HCT116 (cell line): ENCODE data around the gene PRKAG2. TPM values are rescaled to one million over a fixed set of nuclear protein-coding genes. Genes with fewer than 3 reads are reported as not detected.

Experiments
- ATAC-seq: fragments of 200-7000 bp; cut with Tn5 transposase; 2 replicates; pipeline ENCODE4 v1.9.1; 2020; ENCODE audit warnings: mild to moderate bottlenecking, moderate library complexity
- BruUV-seq: library from RNA; stranded (reverse); fragments of 400-500 nt; replicated peaks from 2 replicates; lab custom pipeline; 2021; lab: Mats Ljungman, UMichigan
- CTCF ChIA-PET: fragments of 300-600 bp; sonication (Branson Sonifier 250); formaldehyde crosslinking; loops from one replicate; lab custom pipeline; 2021; ENCODE audit warnings: antibody characterized with exemption; lab: Charles Lee
- POLR2A ChIA-PET: fragments of 300-600, 350-600 bp; sonication (Branson Sonifier 250); formaldehyde crosslinking; loops from one replicate; lab custom pipeline; 2021; ENCODE audit warnings: antibody characterized with exemption; lab: Charles Lee
- RAD21 ChIA-PET, 2 experiments: fragments of 300-600 bp; sonication (Branson Sonifier 250); formaldehyde crosslinking; loops; one replicate each; lab custom pipeline; 2023; ENCODE audit warnings: low total read pairs in 2 of 2; ENCODE audit not compliant: uncharacterized antibody in 2 of 2, unreplicated experiment in 2 of 2, low non-redundant PET in 1 of 2; lab: Charles Lee
- DNase-seq: peaks from one replicate; pipeline ENCODE4 v3.0.0-alpha.2; 2010; ENCODE audit warnings: low read depth, low spot score
- H2AFZ ChIP-seq: fragments of 200-600 bp; shearing (Covaris generic), sonication (generic); 2 replicates; pipeline ENCODE4 v1.6.1; 2017; ENCODE audit warnings: low read depth, mixed run types, mixed read lengths, antibody characterized with exemption, low read length; ENCODE audit not compliant: poor library complexity, severe bottlenecking
- H3K27ac ChIP-seq: 2 replicates; pipeline ENCODE4 v1.5.1; 2012; ENCODE audit warnings: low read depth, low read length
- H3K27me3 ChIP-seq: fragments of 200-600 bp; sonication (generic); 2 replicates; pipeline ENCODE4 v1.6.1; 2016; ENCODE audit warnings: mixed run types, low read length, mixed read lengths; ENCODE audit not compliant: insufficient read depth
- H3K36me3 ChIP-seq, 2 experiments: fragments of 200-500 bp in 1 of 2; fragments of 200-600 bp in 1 of 2; sonication (Bioruptor generic) in 1 of 2; sonication (generic) in 1 of 2; 2 replicates each; pipeline versions ENCODE4 v1.5.1 to v1.6.1; 2014 to 2016; ENCODE audit warnings: low read length in 2 of 2, inconsistent platforms in 1 of 2, mixed read lengths in 1 of 2, mixed run types in 1 of 2; ENCODE audit not compliant: insufficient read depth in 2 of 2, control insufficient read depth in 1 of 2
- H3K4me1 ChIP-seq, 2 experiments: fragments of 200-600 bp in 1 of 2; sonication (generic) in 1 of 2; 2 replicates each; pipeline versions ENCODE4 v1.5.1 to v1.6.1; 2012 to 2017; ENCODE audit warnings: low read length in 2 of 2, inconsistent platforms in 1 of 2, mild to moderate bottlenecking in 1 of 2, mixed read lengths in 1 of 2, mixed run types in 1 of 2, moderate library complexity in 1 of 2; ENCODE audit not compliant: insufficient read depth in 2 of 2, control insufficient read depth in 1 of 2
- H3K4me2 ChIP-seq: fragments of 200-600 bp; sonication (generic); 2 replicates; pipeline ENCODE4 v1.6.1; 2017; ENCODE audit warnings: mixed run types, low read length, mixed read lengths
- H3K4me3 ChIP-seq, 2 experiments: fragments of 200-600 bp in 1 of 2; sonication (generic) in 1 of 2; replicated peaks in 1 of 2; 2 replicates each; pipeline ENCODE4 v1.5.1; 2011 to 2016; ENCODE audit warnings: low read length in 2 of 2, control low read depth in 1 of 2, low read depth in 1 of 2, mild to moderate bottlenecking in 1 of 2, mixed read lengths in 1 of 2, mixed run types in 1 of 2
- H3K79me2 ChIP-seq: fragments of 200-600 bp; sonication (generic); 2 replicates; pipeline ENCODE4 v1.6.1; 2017; ENCODE audit warnings: mild to moderate bottlenecking, mixed run types, low read length, moderate library complexity, mixed read lengths; ENCODE audit not compliant: insufficient read depth
- H3K9ac ChIP-seq: fragments of 200-600 bp; sonication (generic); 2 replicates; pipeline ENCODE4 v1.6.1; 2016; ENCODE audit warnings: low read length, mixed read lengths
- H3K9me2 ChIP-seq: fragments of 200-600 bp; sonication (generic), shearing (Covaris generic); 2 replicates; pipeline ENCODE4 v1.6.1; 2017; ENCODE audit warnings: mixed run types, mild to moderate bottlenecking, moderate library complexity; ENCODE audit not compliant: insufficient read depth
- H3K9me3 ChIP-seq, 2 experiments: fragments of 200-500 bp in 1 of 2; fragments of 200-600 bp in 1 of 2; sonication (Bioruptor generic) in 1 of 2; sonication (generic) in 1 of 2; 2 replicates each; pipeline ENCODE4 v1.6.1; 2014 to 2017; ENCODE audit warnings: low read length in 2 of 2, mixed read lengths in 2 of 2, inconsistent platforms in 1 of 2, low read depth in 1 of 2, mild to moderate bottlenecking in 1 of 2, mixed run types in 1 of 2, moderate library complexity in 1 of 2; ENCODE audit not compliant: control insufficient read depth in 1 of 2, insufficient read depth in 1 of 2
- H4K20me1 ChIP-seq: fragments of 200-600 bp; sonication (generic), shearing (Covaris generic); 2 replicates; pipeline ENCODE4 v1.6.1; 2017; ENCODE audit warnings: mixed run types, mild to moderate bottlenecking, moderate library complexity; ENCODE audit not compliant: insufficient read depth
- ELF1 ChIP-seq: IDR thresholded peaks from 2 replicates; pipeline ENCODE4 v1.6.1; 2012; ENCODE audit warnings: low read depth, borderline replicate concordance
- EZH2 ChIP-seq: fragments of 200-600 bp; sonication (generic); IDR thresholded peaks from 2 replicates; pipeline ENCODE4 v1.6.1; 2017; ENCODE audit warnings: antibody characterized with exemption, mixed run types
- FOSL1 ChIP-seq: IDR thresholded peaks from 2 replicates; pipeline ENCODE4 v1.6.1; 2012; ENCODE audit warnings: low read depth
- POLR2A ChIP-seq: IDR thresholded peaks from 2 replicates; pipeline ENCODE4 v1.7.0; 2011; ENCODE audit warnings: borderline replicate concordance; ENCODE audit not compliant: insufficient read depth, insufficient read length; ENCODE audit errors: extremely low read depth
- POLR2AphosphoS5 ChIP-seq: IDR thresholded peaks from 2 replicates; pipeline ENCODE4 v1.6.1; 2011; ENCODE audit warnings: mild to moderate bottlenecking, low read depth, low read length, moderate library complexity
- RAD21 ChIP-seq: IDR thresholded peaks from 2 replicates; pipeline ENCODE4 v1.6.1; 2012; ENCODE audit warnings: low read depth, mild to moderate bottlenecking
- SP1 ChIP-seq: IDR thresholded peaks from 2 replicates; pipeline ENCODE4 v1.6.1; 2012; ENCODE audit warnings: low read depth
- TCF7L2 ChIP-seq: IDR thresholded peaks from 2 replicates; pipeline ENCODE4 v1.7.0; 2011; ENCODE audit warnings: borderline replicate concordance, inconsistent platforms; ENCODE audit not compliant: insufficient read depth, insufficient read length; ENCODE audit errors: extremely low read depth
- YY1 ChIP-seq: IDR thresholded peaks from 2 replicates; pipeline ENCODE4 v1.6.1; 2011; ENCODE audit warnings: low read length, low read depth, moderate library complexity, mild to moderate bottlenecking; ENCODE audit not compliant: insufficient replicate concordance; ENCODE audit errors: extremely low read depth
- intact Hi-C: fragments of 100-400 bp; cut with micrococcal nuclease; formaldehyde crosslinking; loops from 2 replicates; pipeline ENCODE4 v1.10.0; 2022
- total RNA-seq: library from RNA; stranded (reverse); gene quantifications from one replicate; pipeline ENCODE4 v1.2.1, GENCODE V29; 2021; ENCODE audit not compliant: unreplicated experiment
- TF ChIP-seq, protein P1 (sequence below): IDR thresholded peaks from 2 replicates; pipeline ENCODE4 v1.6.1; 2012; ENCODE audit warnings: low read depth
- TF ChIP-seq, protein P2 (sequence below), 3 experiments: fragments of 200-600 bp in 1 of 3; sonication (generic) in 1 of 3; IDR thresholded peaks in 2 of 3; conservative IDR thresholded peaks in 1 of 3; 2 replicates each; pipeline ENCODE4 v1.5.1; 2012 to 2017; ENCODE audit warnings: low read depth in 2 of 3, low read length in 2 of 3, antibody characterized with exemption in 1 of 3, borderline replicate concordance in 1 of 3, control low read depth in 1 of 3, mild to moderate bottlenecking in 1 of 3, mixed read lengths in 1 of 3, mixed run types in 1 of 3, moderate library complexity in 1 of 3; ENCODE audit not compliant: insufficient read depth in 1 of 3

Gene PRKAG2
- total RNA-seq, 1 experiment from 2014 or later, result 23.6 TPM

DNA sequence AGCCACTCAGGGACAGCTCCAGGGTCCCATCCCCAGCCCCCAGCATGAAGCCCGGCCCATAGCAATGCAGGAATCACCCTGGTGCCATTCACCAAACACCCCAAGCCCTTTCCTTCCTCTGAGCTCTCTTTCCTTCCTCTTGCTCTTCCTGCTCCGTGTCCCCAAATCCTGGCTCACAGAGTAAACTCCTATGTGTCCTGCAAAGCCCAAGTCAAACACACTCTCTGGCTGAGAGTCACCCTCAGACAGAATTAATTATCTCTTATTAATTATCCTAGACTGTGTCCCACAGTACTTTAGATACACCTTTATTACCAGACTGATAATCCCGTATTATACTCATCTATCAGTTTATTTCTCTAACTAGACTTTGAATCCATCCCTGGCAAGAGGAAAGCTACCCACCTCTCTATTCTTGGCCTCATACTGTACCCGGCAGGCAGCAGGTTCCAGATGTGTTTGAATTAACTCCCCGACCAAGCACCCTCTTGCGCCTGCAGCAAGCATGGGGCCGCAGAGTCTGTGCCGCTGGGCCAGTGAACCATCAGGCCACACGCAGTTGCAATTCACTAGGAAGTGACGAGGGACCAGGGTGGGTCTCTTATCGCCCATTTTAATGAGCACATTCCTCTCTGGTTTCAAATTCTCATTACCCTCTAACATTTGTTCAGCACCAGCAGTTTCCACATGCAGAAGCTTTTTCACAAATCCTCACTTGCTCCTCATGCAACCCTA is 86.7 kb downstream of the PRKAG2 start:
- H3K4me1 ChIP-seq, result peaks cover 6 to 17% of the 10 kb centered on the region in 2 experiments; a peak in 3 of 4 replicates
- no peak overlapping the region for H3K9ac ChIP-seq
- H4K20me1 ChIP-seq, result no peaks in the 10 kb centered on the region
- H3K27ac ChIP-seq, result no peak overlapping the region
- no peaks in the 10 kb centered on the region for H3K27me3 ChIP-seq
- CTCF ChIA-PET, result no interaction called here
- H3K4me2 ChIP-seq, result no peak overlapping the region
- no peak overlapping the region for H3K4me3 ChIP-seq
- TF ChIP-seq YY1 (no peak), POLR2AphosphoS5 (no peak), POLR2A (no peak), SP1 (no peak), EZH2 (no peak), RAD21 (no peak), FOSL1 (no peak), ELF1 (no peak), TCF7L2 (no peak)
- TF ChIP-seq, protein P1, sequence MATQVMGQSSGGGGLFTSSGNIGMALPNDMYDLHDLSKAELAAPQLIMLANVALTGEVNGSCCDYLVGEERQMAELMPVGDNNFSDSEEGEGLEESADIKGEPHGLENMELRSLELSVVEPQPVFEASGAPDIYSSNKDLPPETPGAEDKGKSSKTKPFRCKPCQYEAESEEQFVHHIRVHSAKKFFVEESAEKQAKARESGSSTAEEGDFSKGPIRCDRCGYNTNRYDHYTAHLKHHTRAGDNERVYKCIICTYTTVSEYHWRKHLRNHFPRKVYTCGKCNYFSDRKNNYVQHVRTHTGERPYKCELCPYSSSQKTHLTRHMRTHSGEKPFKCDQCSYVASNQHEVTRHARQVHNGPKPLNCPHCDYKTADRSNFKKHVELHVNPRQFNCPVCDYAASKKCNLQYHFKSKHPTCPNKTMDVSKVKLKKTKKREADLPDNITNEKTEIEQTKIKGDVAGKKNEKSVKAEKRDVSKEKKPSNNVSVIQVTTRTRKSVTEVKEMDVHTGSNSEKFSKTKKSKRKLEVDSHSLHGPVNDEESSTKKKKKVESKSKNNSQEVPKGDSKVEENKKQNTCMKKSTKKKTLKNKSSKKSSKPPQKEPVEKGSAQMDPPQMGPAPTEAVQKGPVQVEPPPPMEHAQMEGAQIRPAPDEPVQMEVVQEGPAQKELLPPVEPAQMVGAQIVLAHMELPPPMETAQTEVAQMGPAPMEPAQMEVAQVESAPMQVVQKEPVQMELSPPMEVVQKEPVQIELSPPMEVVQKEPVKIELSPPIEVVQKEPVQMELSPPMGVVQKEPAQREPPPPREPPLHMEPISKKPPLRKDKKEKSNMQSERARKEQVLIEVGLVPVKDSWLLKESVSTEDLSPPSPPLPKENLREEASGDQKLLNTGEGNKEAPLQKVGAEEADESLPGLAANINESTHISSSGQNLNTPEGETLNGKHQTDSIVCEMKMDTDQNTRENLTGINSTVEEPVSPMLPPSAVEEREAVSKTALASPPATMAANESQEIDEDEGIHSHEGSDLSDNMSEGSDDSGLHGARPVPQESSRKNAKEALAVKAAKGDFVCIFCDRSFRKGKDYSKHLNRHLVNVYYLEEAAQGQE, result no peak
- TF ChIP-seq, protein P2, sequence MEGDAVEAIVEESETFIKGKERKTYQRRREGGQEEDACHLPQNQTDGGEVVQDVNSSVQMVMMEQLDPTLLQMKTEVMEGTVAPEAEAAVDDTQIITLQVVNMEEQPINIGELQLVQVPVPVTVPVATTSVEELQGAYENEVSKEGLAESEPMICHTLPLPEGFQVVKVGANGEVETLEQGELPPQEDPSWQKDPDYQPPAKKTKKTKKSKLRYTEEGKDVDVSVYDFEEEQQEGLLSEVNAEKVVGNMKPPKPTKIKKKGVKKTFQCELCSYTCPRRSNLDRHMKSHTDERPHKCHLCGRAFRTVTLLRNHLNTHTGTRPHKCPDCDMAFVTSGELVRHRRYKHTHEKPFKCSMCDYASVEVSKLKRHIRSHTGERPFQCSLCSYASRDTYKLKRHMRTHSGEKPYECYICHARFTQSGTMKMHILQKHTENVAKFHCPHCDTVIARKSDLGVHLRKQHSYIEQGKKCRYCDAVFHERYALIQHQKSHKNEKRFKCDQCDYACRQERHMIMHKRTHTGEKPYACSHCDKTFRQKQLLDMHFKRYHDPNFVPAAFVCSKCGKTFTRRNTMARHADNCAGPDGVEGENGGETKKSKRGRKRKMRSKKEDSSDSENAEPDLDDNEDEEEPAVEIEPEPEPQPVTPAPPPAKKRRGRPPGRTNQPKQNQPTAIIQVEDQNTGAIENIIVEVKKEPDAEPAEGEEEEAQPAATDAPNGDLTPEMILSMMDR (IDR thresholded peaks at IDR 0.05 in 2 of 3, conservative IDR thresholded peaks at IDR 0.05 in 1 of 3; ENCODE audit: borderline replicate concordance in 1 of 3, insufficient read depth in 1 of 3, low read depth in 2 of 3, low read length in 2 of 3), result no peak
- BruUV-seq, result no TSS peak
- no peaks in the 10 kb centered on the region for H3K9me2 ChIP-seq
- POLR2A ChIA-PET, result no interaction called here
- H2AFZ ChIP-seq, result no peak overlapping the region
- no peaks in the 10 kb centered on the region for H3K36me3 ChIP-seq
- intact Hi-C loops, result no loop called here
- RAD21 ChIA-PET, result no interaction called here
- DNase-seq (no peak), ATAC-seq (no peak)
- H3K9me3 ChIP-seq, result no peaks in the 10 kb centered on the region
- no peaks in the 10 kb centered on the region for H3K79me2 ChIP-seq
